Neural cell (in vitro differentiated cells): Measurements from ENCODE around the gene TRAF5. TPM values are rescaled to one million over a fixed set of nuclear protein-coding genes. Genes with fewer than 3 reads are reported as not detected.

Source experiments
- H2AFZ ChIP-seq: fragments of 200-600, 300-800 bp; sonication (generic), shearing (Covaris generic); 2 replicates; pipeline ENCODE4 v1.6.0; 2014; ENCODE audit warnings: low read depth, mild to moderate bottlenecking, antibody characterized with exemption, low read length, moderate library complexity
- H3F3A ChIP-seq: fragments of 200-600 bp; shearing (Covaris generic); 2 replicates; pipeline ENCODE4 v1.6.1; 2016; ENCODE audit warnings: mild to moderate bottlenecking, moderate library complexity, mixed read lengths, antibody characterized with exemption, low read length; ENCODE audit not compliant: insufficient read depth, poor library complexity, severe bottlenecking
- H3K27ac ChIP-seq: fragments of 200-600, 300-800 bp; sonication (generic), shearing (Covaris generic); 2 replicates; pipeline ENCODE4 v1.5.1; 2014; ENCODE audit warnings: mild to moderate bottlenecking, low read length, moderate library complexity
- H3K27me3 ChIP-seq: fragments of 300-800, 200-600 bp; sonication (generic), shearing (Covaris generic); 2 replicates; pipeline ENCODE4 v1.6.0; 2014; ENCODE audit warnings: mild to moderate bottlenecking, low read depth, low read length, moderate library complexity; ENCODE audit not compliant: insufficient read depth
- H3K36me3 ChIP-seq: fragments of 300-800, 200-600 bp; sonication (generic), shearing (Covaris generic); 2 replicates; pipeline ENCODE4 v1.5.1; 2014; ENCODE audit warnings: mild to moderate bottlenecking, antibody characterized with exemption, low read length, moderate library complexity; ENCODE audit not compliant: insufficient read depth
- H3K4me2 ChIP-seq: fragments of 300-800, 200-600 bp; sonication (generic), shearing (Covaris generic); 2 replicates; pipeline ENCODE4 v1.6.0; 2014; ENCODE audit warnings: mild to moderate bottlenecking, low read length
- H3K4me3 ChIP-seq: fragments of 300-800, 200-600 bp; sonication (generic), shearing (Covaris generic); 2 replicates; pipeline ENCODE4 v1.5.1; 2014; ENCODE audit warnings: mild to moderate bottlenecking, low read length, moderate library complexity
- H3K79me2 ChIP-seq: fragments of 200-600 bp; shearing (Covaris generic); replicated peaks from 2 replicates; pipeline ENCODE4 v1.6.0; 2014; ENCODE audit warnings: mild to moderate bottlenecking, low read length, moderate library complexity; ENCODE audit not compliant: insufficient read depth
- H3K9ac ChIP-seq: fragments of 300-800, 200-600 bp; sonication (generic), shearing (Covaris generic); 2 replicates; pipeline ENCODE4 v1.6.1; 2016; ENCODE audit warnings: mild to moderate bottlenecking, low read length, mixed read lengths
- H3K9me2 ChIP-seq: fragments of 200-600 bp; shearing (Covaris generic); 2 replicates; pipeline ENCODE4 v1.6.1; 2016; ENCODE audit warnings: mild to moderate bottlenecking, low read length, mixed read lengths; ENCODE audit not compliant: insufficient read depth
- H3K9me3 ChIP-seq: fragments of 200-600, 300-800 bp; sonication (generic), shearing (Covaris generic); 2 replicates; pipeline ENCODE4 v1.6.1; 2016; ENCODE audit warnings: mild to moderate bottlenecking, mixed run types, low read length, moderate library complexity, mixed read lengths
- H4K20me1 ChIP-seq: fragments of 200-600 bp; shearing (Covaris generic); 2 replicates; pipeline ENCODE4 v1.6.1; 2016; ENCODE audit warnings: mild to moderate bottlenecking, mixed run types; ENCODE audit not compliant: insufficient read depth
- EP300 ChIP-seq: fragments of 450-650 bp; conservative IDR thresholded peaks from 2 replicates; pipeline ENCODE4 v1.6.1; 2014; ENCODE audit warnings: antibody characterized with exemption, mild to moderate bottlenecking, moderate library complexity; ENCODE audit not compliant: poor library complexity, severe bottlenecking
- EZH2 ChIP-seq: fragments of 200-600, 300-800 bp; shearing (Covaris generic), sonication (generic); IDR thresholded peaks from 2 replicates; pipeline ENCODE4 v1.6.1; 2014; ENCODE audit warnings: antibody characterized with exemption, low read length, borderline replicate concordance, mild to moderate bottlenecking; ENCODE audit not compliant: insufficient read depth, poor library complexity, severe bottlenecking
- MXI1 ChIP-seq: fragments of 450-650 bp; conservative IDR thresholded peaks from 2 replicates; pipeline ENCODE4 v1.6.1; 2014; ENCODE audit warnings: antibody characterized with exemption, mild to moderate bottlenecking; ENCODE audit not compliant: poor library complexity, severe bottlenecking
- POLR2AphosphoS5 ChIP-seq: IDR thresholded peaks from 2 replicates; pipeline ENCODE4 v1.6.1; 2012
- RAD21 ChIP-seq: fragments of 450-650 bp; conservative IDR thresholded peaks from 2 replicates; pipeline ENCODE4 v1.6.1; 2014; ENCODE audit warnings: antibody characterized with exemption, mild to moderate bottlenecking, moderate library complexity
- SMC3 ChIP-seq: fragments of 450-650 bp; conservative IDR thresholded peaks from 2 replicates; pipeline ENCODE4 v1.6.1; 2014; ENCODE audit warnings: antibody characterized with exemption, mild to moderate bottlenecking, moderate library complexity; ENCODE audit not compliant: poor library complexity
- TAF1 ChIP-seq: IDR thresholded peaks from 2 replicates; pipeline ENCODE4 v1.6.1; 2012; ENCODE audit warnings: low read depth
- polyA minus RNA-seq: library from RNA; depleted of rRNA, polyadenylated mRNA; stranded (reverse); fragments of >200 nt; gene quantifications from 2 replicates; pipeline ENCODE4 v1.2.3, GENCODE V29; 2014
- polyA plus RNA-seq: library from polyadenylated mRNA; depleted of rRNA; stranded (reverse); fragments of >200 nt; gene quantifications from 2 replicates; pipeline ENCODE4 v1.2.3, GENCODE V29; 2014
- TF ChIP-seq, protein P1 (sequence below): fragments of 450-650 bp; IDR thresholded peaks from 2 replicates; pipeline ENCODE4 v1.5.1; 2014; ENCODE audit warnings: antibody characterized with exemption, mild to moderate bottlenecking, moderate library complexity; ENCODE audit not compliant: poor library complexity, severe bottlenecking
- TF ChIP-seq, protein P2 (sequence below): IDR thresholded peaks from 2 replicates; pipeline ENCODE4 v1.6.1; 2012; ENCODE audit warnings: borderline replicate concordance

The TRAF5 gene, protein sequence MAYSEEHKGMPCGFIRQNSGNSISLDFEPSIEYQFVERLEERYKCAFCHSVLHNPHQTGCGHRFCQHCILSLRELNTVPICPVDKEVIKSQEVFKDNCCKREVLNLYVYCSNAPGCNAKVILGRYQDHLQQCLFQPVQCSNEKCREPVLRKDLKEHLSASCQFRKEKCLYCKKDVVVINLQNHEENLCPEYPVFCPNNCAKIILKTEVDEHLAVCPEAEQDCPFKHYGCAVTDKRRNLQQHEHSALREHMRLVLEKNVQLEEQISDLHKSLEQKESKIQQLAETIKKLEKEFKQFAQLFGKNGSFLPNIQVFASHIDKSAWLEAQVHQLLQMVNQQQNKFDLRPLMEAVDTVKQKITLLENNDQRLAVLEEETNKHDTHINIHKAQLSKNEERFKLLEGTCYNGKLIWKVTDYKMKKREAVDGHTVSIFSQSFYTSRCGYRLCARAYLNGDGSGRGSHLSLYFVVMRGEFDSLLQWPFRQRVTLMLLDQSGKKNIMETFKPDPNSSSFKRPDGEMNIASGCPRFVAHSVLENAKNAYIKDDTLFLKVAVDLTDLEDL
- polyA plus RNA-seq: 0.18 and 0.69 TPM in 2 replicates
- 0.24 and 0.58 TPM in 2 replicates for polyA minus RNA-seq

DNA sequence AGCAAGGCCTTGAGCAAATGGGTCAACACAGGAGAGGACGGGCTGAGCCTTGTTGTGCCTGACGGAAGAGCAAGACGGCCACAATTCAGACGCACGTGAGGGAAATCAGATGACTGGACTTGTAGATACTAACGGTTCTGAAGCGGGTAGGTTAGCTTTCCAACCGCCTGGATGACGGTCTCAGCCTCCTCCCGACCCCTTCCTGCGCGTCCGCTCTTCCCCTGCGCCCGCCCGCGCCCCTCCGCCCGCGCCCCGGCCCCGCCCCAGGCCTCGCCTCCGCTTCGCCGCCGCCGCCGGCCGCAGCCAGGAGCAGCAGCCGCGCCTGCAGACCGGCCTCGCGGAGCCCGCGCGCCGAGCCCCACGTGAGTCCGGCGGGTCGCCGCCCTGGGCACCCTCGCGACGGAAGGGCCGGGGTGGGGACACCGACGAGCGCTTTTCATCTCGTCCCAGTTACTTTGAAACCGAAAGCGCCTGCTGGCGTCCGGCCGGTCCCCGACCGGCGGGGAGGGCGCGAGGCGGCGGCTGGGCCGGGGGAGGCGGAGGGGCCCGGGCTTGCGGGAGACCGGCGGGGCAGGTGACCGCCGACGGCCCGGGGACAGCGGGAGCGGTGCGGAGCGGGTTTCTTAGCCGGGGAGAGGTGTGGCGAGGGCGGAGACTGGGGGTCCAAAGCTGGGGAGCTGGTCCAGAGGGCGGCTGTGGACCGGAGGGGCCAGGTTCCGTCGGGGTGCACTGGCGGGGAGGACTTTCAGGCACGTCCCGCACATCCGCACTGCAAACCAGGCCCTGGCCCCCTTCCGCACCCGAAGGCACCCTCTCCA lies at the start of gene TRAF5:
TSS of gene TRAF5 (plus strand) at position 306 of the 818 bp plus-strand sequence. CDS start 26,407 bp downstream, outside the sequence.
- Histone ChIP-seq H3K9ac (no peak within 1 kb of the TSS), H3K27me3 (peaks cover 25% of the 10 kb centered on the region), H3F3A (no peaks in the 10 kb centered on the region), H3K27ac (no peak within 1 kb of the TSS), H4K20me1 (no peaks in the 10 kb centered on the region), H3K9me2 (no peaks in the 10 kb centered on the region), H3K79me2 (no peaks in the 10 kb centered on the region), H3K36me3 (no peaks in the 10 kb centered on the region), H3K9me3 (peaks cover 6% of the 10 kb centered on the region), H3K4me3 (peak within 1 kb of the TSS; percentile 46), H2AFZ (no peak within 1 kb of the TSS), H3K4me2 (no peak within 1 kb of the TSS)
- TF ChIP-seq POLR2AphosphoS5: no peak
- no peak for TF ChIP-seq EZH2

DNA sequence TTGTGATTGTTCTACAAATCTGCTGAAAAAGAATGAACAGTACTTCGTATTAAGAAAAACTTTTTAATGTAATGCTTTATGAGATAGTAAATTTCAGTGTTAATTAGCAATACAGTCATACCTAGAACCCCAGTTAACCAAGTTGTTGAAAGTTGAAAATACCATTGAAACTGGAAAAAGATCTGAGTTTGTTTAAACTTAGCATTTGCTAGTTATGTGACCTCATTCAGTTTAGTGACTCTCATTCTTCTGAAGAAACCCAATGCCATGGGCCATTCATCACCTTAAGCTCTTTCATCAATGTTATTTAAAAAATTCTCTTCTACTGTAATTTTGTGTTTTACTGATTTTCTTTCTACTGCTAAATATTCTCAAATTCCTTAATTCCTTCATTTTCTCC lies 47.3 kb upstream of the TRAF5 start:
- Histone ChIP-seq H3K36me3 (peaks cover 12% of the 10 kb centered on the region), H3K79me2 (no peaks in the 10 kb centered on the region), H3K9me2 (no peaks in the 10 kb centered on the region), H3F3A (no peaks in the 10 kb centered on the region), H3K9me3 (no peaks in the 10 kb centered on the region), H3K27ac (no peak overlapping the region), H4K20me1 (no peaks in the 10 kb centered on the region), H3K9ac (no peak overlapping the region), H3K27me3 (no peaks in the 10 kb centered on the region), H3K4me3 (no peak overlapping the region), H3K4me2 (no peak overlapping the region), H2AFZ (no peak overlapping the region)
- TF ChIP-seq SMC3: no peak
- no peak for TF ChIP-seq TAF1
- TF ChIP-seq, protein P1, sequence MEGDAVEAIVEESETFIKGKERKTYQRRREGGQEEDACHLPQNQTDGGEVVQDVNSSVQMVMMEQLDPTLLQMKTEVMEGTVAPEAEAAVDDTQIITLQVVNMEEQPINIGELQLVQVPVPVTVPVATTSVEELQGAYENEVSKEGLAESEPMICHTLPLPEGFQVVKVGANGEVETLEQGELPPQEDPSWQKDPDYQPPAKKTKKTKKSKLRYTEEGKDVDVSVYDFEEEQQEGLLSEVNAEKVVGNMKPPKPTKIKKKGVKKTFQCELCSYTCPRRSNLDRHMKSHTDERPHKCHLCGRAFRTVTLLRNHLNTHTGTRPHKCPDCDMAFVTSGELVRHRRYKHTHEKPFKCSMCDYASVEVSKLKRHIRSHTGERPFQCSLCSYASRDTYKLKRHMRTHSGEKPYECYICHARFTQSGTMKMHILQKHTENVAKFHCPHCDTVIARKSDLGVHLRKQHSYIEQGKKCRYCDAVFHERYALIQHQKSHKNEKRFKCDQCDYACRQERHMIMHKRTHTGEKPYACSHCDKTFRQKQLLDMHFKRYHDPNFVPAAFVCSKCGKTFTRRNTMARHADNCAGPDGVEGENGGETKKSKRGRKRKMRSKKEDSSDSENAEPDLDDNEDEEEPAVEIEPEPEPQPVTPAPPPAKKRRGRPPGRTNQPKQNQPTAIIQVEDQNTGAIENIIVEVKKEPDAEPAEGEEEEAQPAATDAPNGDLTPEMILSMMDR: no peak

DNA sequence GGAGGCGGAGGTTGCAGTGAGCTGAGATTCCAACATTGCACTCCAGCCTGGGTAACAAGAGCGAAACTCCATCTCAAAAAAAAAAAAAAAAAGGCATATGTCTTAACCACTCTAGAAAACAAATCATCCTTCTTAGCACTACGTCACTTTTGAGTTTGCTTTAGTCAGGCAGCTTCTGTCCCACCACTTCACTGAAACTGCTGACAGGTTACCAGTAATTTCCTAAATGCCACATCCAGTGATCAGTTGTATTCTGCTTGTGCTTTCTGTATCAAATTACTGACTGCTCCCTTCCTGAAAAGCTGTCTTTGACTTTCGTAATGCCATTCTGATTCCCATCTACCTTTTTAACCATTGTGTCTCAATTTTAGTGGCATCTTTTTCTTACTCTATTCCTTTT lies 45.7 kb upstream of the TRAF5 start:
- no peak overlapping the region for H3K9ac ChIP-seq
- H3K4me3 ChIP-seq: no peak overlapping the region
- TF ChIP-seq TAF1: no peak
- no peak for TF ChIP-seq EZH2
- TF ChIP-seq POLR2AphosphoS5: no peak
- TF ChIP-seq, protein P2, sequence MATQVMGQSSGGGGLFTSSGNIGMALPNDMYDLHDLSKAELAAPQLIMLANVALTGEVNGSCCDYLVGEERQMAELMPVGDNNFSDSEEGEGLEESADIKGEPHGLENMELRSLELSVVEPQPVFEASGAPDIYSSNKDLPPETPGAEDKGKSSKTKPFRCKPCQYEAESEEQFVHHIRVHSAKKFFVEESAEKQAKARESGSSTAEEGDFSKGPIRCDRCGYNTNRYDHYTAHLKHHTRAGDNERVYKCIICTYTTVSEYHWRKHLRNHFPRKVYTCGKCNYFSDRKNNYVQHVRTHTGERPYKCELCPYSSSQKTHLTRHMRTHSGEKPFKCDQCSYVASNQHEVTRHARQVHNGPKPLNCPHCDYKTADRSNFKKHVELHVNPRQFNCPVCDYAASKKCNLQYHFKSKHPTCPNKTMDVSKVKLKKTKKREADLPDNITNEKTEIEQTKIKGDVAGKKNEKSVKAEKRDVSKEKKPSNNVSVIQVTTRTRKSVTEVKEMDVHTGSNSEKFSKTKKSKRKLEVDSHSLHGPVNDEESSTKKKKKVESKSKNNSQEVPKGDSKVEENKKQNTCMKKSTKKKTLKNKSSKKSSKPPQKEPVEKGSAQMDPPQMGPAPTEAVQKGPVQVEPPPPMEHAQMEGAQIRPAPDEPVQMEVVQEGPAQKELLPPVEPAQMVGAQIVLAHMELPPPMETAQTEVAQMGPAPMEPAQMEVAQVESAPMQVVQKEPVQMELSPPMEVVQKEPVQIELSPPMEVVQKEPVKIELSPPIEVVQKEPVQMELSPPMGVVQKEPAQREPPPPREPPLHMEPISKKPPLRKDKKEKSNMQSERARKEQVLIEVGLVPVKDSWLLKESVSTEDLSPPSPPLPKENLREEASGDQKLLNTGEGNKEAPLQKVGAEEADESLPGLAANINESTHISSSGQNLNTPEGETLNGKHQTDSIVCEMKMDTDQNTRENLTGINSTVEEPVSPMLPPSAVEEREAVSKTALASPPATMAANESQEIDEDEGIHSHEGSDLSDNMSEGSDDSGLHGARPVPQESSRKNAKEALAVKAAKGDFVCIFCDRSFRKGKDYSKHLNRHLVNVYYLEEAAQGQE: no peak
- TF ChIP-seq RAD21: no peak
- TF ChIP-seq, protein P1: no peak
- no peak for TF ChIP-seq SMC3
- no peak for TF ChIP-seq EP300
- TF ChIP-seq MXI1: no peak
- H3K4me2 ChIP-seq: no peak overlapping the region
- no peaks in the 10 kb centered on the region for H3F3A ChIP-seq
- peaks cover 12% of the 10 kb centered on the region for H3K36me3 ChIP-seq
- H4K20me1 ChIP-seq: no peaks in the 10 kb centered on the region
- no peak overlapping the region for H2AFZ ChIP-seq
- no peaks in the 10 kb centered on the region for H3K9me3 ChIP-seq
- H3K27ac ChIP-seq: no peak overlapping the region
- H3K27me3 ChIP-seq: no peaks in the 10 kb centered on the region
- H3K79me2 ChIP-seq: no peaks in the 10 kb centered on the region
- no peaks in the 10 kb centered on the region for H3K9me2 ChIP-seq
